Sigmoid colon (tissue), 3 donors: Measurements from ENCODE around the gene NOX5.

Experiments used
- POLR2A ChIP-seq, 2 donors: fragments of 450-650 bp; IDR thresholded peaks; one replicate each; pipeline ENCODE4 v1.6.1; 2016; ENCODE audit warnings: antibody characterized with exemption in 2 of 2, mild to moderate bottlenecking in 2 of 2, moderate library complexity in 2 of 2
- TF ChIP-seq, protein P1 (sequence below), 4 experiments: fragments of 450-650 bp in 3 of 4; fragments of 200-600 bp in 1 of 4; IDR thresholded peaks; one replicate each; pipeline ENCODE4 v1.5.1; 2016 to 2019; ENCODE audit warnings: antibody characterized with exemption in 4 of 4, mild to moderate bottlenecking in 3 of 4, moderate library complexity in 2 of 4

DNA sequence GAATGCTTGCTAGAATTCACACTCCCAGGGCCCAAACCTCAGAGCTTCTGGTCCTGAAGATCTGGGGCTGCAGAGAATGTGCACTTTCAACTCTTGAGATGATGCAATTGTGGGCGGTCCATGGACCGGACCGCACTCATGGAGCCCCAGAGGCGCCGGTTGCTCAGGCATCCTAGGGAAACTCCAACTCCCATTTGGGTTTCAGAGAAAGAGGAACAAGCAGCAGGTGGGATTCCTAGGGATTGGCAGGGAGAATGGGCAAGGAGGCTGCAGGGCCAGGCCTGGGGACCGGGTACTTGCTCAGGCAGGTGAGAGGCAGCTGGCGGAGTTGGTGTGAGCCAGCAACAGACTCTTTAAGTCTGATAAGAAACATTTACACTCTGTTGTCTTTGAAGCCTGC is 3.5 kb downstream of the NOX5 start:
- no peak for TF ChIP-seq POLR2A (IDR thresholded peaks at IDR 0.05)
- TF ChIP-seq, protein P1, sequence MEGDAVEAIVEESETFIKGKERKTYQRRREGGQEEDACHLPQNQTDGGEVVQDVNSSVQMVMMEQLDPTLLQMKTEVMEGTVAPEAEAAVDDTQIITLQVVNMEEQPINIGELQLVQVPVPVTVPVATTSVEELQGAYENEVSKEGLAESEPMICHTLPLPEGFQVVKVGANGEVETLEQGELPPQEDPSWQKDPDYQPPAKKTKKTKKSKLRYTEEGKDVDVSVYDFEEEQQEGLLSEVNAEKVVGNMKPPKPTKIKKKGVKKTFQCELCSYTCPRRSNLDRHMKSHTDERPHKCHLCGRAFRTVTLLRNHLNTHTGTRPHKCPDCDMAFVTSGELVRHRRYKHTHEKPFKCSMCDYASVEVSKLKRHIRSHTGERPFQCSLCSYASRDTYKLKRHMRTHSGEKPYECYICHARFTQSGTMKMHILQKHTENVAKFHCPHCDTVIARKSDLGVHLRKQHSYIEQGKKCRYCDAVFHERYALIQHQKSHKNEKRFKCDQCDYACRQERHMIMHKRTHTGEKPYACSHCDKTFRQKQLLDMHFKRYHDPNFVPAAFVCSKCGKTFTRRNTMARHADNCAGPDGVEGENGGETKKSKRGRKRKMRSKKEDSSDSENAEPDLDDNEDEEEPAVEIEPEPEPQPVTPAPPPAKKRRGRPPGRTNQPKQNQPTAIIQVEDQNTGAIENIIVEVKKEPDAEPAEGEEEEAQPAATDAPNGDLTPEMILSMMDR (IDR thresholded peaks at IDR 0.05) = no peak
